ENCODE data around the gene ZNF577.

The ZNF577 gene

GRCh38 chr19:51887522-51888498 lies at the start of gene ZNF577:
ZNF577 (minus strand) TSS chr19:51887951; CDS start chr19:51880382, 7,569 bp downstream.
- H3K4me3 ChIP-seq (replicated peaks; ENCODE audit: low read depth, low read length) = peak within 1 kb of the TSS; percentile 2
- H3K27me3 ChIP-seq (replicated peaks; ENCODE audit: control insufficient read depth, insufficient read depth, low read length) = no peaks in the 10 kb centered on the region
- no peak for TF ChIP-seq CTCF (IDR thresholded peaks at IDR 0.05; ENCODE audit: insufficient read depth, low read length, poor library complexity, severe bottlenecking)
- peaks cover 13% of the 10 kb centered on the region for H3K36me3 ChIP-seq (ENCODE audit: control insufficient read depth, insufficient read depth, low read length)
- DNase-seq (ENCODE audit: extremely low read depth, insufficient read length) = peak; percentile 6

- peaks cover 5% of the 10 kb centered on the region for H3K36me3 ChIP-seq (ENCODE audit: control insufficient read depth, insufficient read depth, low read length)
- DNase-seq (ENCODE audit: extremely low read depth, insufficient read length) = no peak
- TF ChIP-seq CTCF (IDR thresholded peaks at IDR 0.05; ENCODE audit: insufficient read depth, low read length, poor library complexity, severe bottlenecking) = no peak
Measured at GRCh38 chr19:51931921-51932320, 44.2 kb upstream of the ZNF577 start.

GRCh38 chr19:51927859-51928258 lies 40.1 kb upstream of the ZNF577 start:
- H3K36me3 ChIP-seq (ENCODE audit: control insufficient read depth, insufficient read depth, low read length) = no peaks in the 10 kb centered on the region; the same call in 1 of the 2 replicates
- DNase-seq (ENCODE audit: extremely low read depth, insufficient read length) = no peak
- H3K4me3 ChIP-seq (replicated peaks; ENCODE audit: low read depth, low read length) = peak overlapping the region; percentile 88
- H3K27me3 ChIP-seq (replicated peaks; ENCODE audit: control insufficient read depth, insufficient read depth, low read length) = no peaks in the 10 kb centered on the region
- no peak for TF ChIP-seq CTCF (IDR thresholded peaks at IDR 0.05; ENCODE audit: insufficient read depth, low read length, poor library complexity, severe bottlenecking)

More at GRCh38 chr19:51931921-51932320, 44.2 kb upstream of the ZNF577 start:
- Histone ChIP-seq H3K27me3 (replicated peaks; ENCODE audit: control insufficient read depth, insufficient read depth, low read length) (no peaks in the 10 kb centered on the region), H3K4me3 (replicated peaks; ENCODE audit: low read depth, low read length) (no peak overlapping the region)

GRCh38 chr19:51926784-51927741 lies 39.3 kb upstream of the ZNF577 start, which contains the start of gene ZNF613:
ZNF613 (plus strand) TSS chr19:51927472; CDS start chr19:51936221, 8,749 bp downstream.
- no peaks in the 10 kb centered on the region for H3K27me3 ChIP-seq (replicated peaks; ENCODE audit: control insufficient read depth, insufficient read depth, low read length)
- peak; percentile 21 for TF ChIP-seq CTCF (IDR thresholded peaks at IDR 0.05; ENCODE audit: insufficient read depth, low read length, poor library complexity, severe bottlenecking)
- peak within 1 kb of the TSS; percentile 88 for H3K4me3 ChIP-seq (replicated peaks; ENCODE audit: low read depth, low read length)
- H3K36me3 ChIP-seq (ENCODE audit: control insufficient read depth, insufficient read depth, low read length) = no peaks in the 10 kb centered on the region; the same call in 1 of the 2 replicates
- DNase-seq (ENCODE audit: extremely low read depth, insufficient read length) = peak; percentile 84

- peak overlapping the region; percentile 88 for H3K4me3 ChIP-seq (replicated peaks; ENCODE audit: low read depth, low read length)
- H3K27me3 ChIP-seq (replicated peaks; ENCODE audit: control insufficient read depth, insufficient read depth, low read length) = no peaks in the 10 kb centered on the region
- H3K36me3 ChIP-seq (ENCODE audit: control insufficient read depth, insufficient read depth, low read length) = no peaks in the 10 kb centered on the region
Measured at GRCh38 chr19:51926426-51926783, 38.7 kb upstream of the ZNF577 start.

More at GRCh38 chr19:51926426-51926783, 38.7 kb upstream of the ZNF577 start:
- no peak for DNase-seq (ENCODE audit: extremely low read depth, insufficient read length)
- TF ChIP-seq CTCF (IDR thresholded peaks at IDR 0.05; ENCODE audit: insufficient read depth, low read length, poor library complexity, severe bottlenecking) = no peak
